GM19351 (cell line): Measurements from ENCODE around the gene MICAL2.

Source experiments
- ATAC-seq: cut with Tn5 transposase; IDR thresholded peaks from one replicate; pipeline ENCODE4 v1.9.1; 2021; ENCODE audit warnings: mild to moderate bottlenecking, moderate library complexity; ENCODE audit not compliant: unreplicated experiment

Gene MICAL2

GRCh38 chr11:12279672-12280108 lies 169.3 kb downstream of the MICAL2 start:
- no peak for ATAC-seq

- no peak for ATAC-seq
Observed at GRCh38 chr11:12280199-12280837, 169.9 kb downstream of the MICAL2 start.

DNA sequence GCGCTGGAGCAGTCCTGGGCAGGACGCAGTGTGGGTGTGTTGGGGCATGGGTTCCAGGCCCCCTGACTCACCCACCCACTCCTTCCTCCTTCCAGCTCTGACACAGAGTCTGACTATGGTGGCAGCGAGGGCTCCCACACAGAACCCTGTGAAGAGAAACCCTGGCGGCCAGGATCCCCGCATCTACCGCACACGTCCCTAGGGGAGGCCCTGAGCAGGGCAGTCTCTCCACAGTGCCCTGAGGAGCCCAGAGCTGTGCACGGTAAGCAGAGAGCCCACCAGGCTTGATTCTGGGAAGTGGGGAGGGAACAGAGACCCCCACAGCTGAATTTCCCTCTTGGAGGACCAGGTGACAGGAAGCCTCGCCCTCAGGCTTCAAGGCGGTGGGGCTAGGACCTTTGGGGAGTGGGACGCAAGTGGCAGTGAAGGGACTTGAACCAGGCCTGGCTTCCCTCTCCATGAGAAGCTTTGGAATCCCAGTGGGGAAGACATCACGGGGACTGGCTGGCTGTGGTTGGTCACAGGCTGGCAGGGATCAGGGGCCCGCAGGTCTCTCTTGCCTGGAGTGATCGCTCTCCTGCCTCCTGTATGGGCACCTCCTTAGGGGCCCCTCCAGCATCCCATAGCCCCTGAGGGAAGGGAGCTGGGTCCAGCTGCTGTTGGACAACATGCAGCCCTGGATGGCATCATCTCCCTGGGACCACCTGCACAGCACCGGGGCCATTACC lies 170.6 kb downstream of the MICAL2 start:
- ATAC-seq: no peak

DNA sequence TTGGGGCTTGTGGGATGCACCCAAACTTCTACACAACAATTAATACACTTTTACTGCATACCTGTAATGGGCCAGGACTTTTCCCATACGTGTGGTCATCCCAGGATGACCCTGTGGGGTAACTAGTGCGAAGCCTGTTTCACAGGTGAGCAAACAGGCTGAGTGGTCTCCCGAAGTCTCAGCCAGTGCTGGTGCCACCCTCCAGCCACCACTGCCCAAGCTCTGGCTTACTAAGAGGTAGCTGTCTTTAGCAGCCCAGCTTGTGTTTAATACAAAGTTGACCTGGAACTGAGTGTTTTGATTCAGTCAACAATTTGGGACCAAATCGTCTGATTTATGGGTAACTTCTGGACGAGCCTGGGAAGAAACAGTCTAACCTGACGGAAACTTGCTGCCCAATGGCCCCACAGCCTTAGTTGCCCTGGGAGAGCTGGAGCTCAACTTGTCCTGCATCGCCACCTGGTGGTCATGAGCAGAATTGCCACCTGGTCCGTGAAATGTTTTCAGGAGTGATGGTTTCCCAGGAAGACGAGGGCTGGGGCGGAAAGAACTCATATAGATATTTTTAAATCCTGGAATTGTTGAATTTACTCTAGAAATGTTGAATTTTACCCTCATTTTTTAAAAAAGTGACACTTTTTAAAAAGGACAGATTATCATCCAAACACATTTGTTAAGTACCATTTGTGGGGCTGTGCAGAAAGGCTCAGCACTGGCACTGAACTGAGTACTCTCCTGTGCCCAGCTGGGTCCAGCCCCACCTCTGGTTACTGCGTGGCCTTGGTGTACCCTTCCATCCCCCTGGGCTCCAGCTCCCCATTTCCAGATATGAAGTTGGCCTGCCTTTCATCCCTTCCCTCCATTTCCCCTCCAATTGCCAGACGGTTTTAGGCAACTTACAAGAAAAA lies 171.4 kb downstream of the MICAL2 start:
- peak; percentile 60 for ATAC-seq

GRCh38 chr11:12282676-12283075 lies 172.3 kb downstream of the MICAL2 start:
- no peak for ATAC-seq

GRCh38 chr11:12284316-12285050 lies 174.1 kb downstream of the MICAL2 start:
- no peak for ATAC-seq

- ATAC-seq: no peak
Observed at GRCh38 chr11:12285106-12285505, 174.7 kb downstream of the MICAL2 start.

DNA sequence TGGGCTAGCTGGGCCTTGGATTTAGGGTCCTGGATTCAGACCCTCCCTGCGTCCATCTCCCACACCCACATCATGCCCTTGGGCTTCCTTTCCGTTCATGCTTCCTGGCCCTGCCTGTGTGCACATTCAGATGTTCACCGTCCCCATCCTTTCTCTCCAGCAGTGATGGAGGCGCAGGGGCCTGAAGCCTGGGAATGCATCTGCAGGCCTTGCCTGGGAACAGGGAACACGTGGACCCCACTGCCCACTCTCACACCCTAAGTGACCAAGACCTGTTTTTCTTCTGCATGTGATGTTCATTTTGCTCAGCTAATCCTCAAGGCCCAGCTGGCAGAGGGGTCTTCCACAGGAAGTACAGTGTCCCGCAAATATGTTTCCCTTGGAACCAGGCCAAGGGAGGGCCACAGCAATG lies 175.4 kb downstream of the MICAL2 start:
- ATAC-seq: no peak

DNA sequence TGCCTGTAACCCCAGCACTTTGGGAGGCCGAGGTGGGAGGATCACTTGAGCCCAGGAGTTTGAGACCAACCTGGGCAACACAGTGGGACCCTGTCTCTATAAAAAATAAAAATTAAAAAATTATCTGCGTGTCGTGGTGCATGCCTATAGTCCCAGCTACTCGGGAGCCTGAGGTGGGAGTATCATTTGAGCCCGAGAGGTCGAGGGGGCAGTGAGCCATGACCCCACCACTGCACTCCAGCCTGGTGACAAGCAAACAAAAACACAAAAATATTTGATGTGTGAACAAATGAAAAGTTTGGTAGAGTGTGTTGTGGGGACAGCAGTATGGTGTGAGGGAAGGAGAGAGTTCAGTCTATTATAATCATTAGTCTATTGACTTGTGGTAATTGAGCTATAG lies 176.2 kb downstream of the MICAL2 start:
- ATAC-seq: no peak

DNA sequence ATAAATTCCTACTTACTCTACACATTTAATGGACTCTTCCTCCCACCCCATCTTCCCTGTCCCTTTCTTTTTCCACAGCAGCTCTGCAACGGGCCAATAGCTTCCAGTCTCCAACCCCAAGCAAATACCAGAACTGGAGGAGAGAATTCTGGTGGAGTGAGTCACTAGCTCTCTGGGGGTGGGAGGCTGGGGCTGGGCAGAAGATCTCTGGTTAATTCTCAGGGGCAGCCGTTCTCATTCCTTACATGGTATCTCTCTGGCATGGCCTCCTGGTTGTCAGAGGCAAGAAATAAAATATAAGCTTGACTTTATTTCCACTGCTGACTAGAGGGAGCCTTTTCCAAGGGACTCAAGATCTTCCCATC lies 176.6 kb downstream of the MICAL2 start:
- ATAC-seq: no peak

GRCh38 chr11:12287374-12288211 lies 177.2 kb downstream of the MICAL2 start:
- ATAC-seq: no peak

DNA sequence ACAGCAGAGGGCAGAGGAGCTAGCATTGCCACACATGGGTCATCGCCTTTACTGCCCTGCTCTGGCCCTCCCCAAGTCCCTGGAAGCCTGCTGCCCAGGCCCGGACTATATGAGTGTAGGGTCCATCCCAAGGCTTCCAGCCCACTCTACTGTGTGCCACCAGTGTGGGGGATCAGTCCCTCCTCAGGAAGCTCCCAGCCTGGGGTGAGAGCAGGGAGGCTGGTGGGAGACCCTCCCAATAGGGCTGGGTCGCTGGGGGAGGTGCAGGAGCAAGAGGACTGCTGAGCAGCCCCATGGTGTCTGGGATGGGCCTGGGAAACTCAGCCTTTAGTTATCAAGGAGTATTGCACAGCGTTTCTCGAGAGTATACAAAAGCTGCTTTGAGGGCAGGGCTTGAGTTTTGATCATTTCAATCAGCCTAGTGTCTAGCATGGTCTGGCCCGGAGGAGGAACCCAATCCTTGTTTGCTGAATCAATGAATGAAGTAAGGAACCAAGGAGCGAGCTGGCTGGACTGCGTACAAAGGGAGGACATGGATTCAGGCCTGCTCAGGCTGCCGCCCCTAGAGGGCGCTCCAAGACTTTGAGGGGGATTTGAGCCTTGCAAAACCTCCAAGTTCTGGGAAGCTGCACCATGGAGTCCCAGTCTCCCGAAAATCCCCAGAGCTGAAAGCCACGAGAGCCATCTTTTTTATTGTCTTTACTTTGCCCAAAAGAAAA lies 178.0 kb downstream of the MICAL2 start:
- ATAC-seq: no peak

DNA sequence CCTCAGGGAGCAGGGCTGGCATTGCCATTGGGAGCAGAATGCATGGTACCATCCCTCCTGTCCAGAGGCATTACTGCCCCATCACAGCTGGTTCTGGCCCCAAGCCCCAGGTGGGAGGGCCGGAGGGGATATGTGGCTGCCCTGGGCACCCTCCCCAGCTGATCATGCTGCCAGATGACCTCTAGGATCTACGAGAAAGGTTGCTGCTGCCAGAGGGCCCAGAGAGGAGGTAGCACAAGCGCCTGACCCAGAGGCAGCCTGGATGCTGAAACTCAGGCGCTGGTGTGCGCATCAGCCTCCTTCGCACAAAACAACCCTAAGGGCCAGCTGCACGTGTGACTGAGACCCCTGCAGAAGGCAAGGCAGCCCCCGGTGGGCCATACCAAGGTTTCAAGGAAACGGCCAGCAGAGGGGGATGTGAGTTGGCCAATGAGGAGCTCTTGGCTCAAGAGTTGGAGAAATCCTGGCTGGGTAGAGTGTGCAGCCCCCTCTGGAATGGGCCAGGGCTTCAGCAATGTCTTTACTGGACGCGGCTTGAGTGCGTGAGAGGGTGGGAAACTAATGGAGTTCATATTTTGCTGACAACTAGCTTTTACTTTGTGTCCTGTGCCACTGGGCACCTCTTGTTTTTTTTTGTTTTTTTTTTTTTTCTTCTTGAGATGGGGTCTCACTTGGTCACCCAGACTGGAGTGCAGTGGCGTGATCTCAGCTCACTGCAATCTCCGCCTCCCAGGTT lies 178.7 kb downstream of the MICAL2 start:
- no peak for ATAC-seq

DNA sequence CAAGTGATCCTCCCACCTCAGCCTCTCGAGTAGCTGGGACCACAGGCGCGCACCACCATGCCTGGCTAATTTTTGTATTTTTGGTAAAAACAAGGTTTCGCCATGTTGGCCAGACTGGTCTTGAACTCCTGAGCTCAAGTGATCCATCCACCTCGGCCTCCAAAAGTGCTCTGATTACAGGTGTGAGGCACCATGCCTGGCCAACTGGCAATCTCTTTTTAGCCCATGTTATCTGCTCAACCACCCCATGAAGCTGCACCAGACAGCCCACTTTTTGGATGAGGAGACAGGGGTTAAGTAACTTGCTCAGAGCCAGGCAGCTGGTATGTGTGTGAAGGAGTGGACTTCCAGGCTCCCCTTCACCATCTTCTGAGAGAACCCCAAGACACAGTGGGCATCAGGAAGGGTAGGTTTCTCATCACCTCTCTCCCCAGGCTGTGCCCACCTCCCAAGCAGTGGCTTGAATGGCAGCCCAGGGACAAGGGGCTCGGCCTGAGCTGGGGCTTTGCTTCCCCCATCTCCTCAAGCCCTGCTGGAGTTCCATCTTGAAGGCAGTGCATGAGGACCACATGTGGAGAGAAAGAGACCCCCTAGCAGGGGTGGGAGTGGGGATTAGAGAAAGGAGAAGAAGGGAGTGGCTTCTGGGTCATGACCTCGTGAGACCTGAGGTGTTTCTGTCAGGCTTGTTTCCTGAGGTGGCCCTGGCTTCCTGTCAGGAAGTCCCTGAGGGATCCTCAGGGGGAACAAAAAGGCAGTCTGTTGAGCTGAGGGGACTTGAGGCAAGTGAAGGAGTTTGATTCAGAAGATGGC lies 179.5 kb downstream of the MICAL2 start:
- ATAC-seq: no peak

GRCh38 chr11:12290477-12290922 lies 180.1 kb downstream of the MICAL2 start:
- ATAC-seq: no peak

DNA sequence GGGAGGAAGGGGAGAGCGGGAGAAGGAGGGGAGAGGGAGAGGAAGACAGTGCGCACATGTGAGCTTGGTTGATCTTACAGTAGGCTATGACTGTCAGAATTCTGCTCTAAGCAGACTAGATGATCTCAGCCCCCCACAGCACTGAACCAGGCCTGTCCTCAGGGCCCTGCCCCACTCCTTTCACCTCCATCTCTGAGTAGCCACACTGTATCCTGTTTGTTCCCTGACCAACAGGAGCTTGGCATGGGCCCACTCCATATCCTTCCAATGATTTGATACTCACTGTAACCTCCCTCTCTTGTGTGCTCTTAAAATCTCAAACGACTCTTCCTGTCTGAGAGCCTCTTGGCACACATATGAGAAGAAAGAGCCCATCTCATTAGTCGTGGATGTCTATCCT lies 180.9 kb downstream of the MICAL2 start:
- ATAC-seq: no peak

- ATAC-seq: no peak
Observed at GRCh38 chr11:12291766-12292165, 181.4 kb downstream of the MICAL2 start.

DNA sequence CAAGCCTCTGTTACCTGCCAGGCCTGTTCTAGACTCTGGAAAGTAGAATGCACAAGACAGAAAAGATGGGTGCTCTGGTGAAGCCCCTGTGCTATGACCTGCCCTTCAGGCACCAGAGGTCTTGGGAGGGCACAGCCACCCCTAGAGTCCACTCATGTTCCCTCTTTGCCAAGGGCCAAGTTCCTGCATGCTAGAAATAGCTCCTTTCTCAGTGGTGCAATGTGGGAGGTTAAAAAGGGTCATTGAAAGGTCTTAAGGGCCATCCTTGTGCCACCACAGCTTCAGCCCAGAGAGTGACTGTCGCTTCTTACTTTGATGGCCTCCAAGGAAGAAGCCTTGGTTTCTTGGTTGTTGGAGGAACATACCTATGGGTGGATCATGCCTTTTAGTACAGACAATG lies 182.4 kb downstream of the MICAL2 start:
- ATAC-seq: no peak
